Stimulated activated CD4-positive, alpha-beta T cell treated with anti-CD3 and anti-CD28 coated beads, TNF-alpha, amount 100 ng/mL, for 4 hours (primary cell): ENCODE results near the gene GABRR1.
"Not testable (repeated sequence)": the region's sequence is repeated elsewhere in the genome, so short reads cannot be mapped to it uniquely, and the experiment has no call there.

Source experiments
- DNase-seq, 3 experiments: peaks; one replicate each; pipeline ENCODE4 v3.0.0-alpha.2; 2020; ENCODE audit warnings: low read depth in 3 of 3

Gene GABRR1

DNA sequence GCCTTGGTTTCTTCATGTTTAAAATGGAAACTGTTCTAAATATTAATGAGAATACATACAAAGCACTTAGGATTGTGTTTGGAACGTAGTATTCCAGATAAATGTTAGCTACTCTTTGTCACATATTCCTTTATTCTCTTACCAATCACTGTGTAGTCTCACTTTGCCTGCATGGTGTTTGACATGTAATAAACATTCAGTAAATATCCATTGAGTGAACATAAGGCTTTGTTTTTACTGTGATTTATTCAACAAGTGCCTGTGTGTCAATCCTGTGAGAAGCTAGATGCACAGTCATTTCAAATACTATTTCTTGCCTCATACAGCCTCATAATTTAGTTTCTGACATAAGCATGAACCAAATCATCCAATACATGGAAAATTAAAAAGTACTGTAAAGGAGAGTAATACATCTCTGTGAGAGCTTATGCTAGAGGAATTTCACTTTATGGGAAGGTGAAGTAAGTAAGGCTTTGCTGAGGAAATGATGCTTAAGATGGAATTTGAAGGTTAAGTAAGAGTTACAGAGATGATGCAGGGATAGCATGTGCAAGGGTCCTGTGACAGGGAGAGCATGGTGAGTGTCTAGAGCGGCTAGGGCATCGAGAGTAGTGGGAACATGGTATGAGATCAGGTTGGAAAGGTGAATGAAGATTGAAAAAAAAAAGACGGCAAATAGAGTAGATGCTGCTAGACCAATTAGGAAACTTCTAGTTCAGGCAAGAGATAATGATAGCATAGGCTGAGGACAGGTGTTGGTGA lies 56.6 kb downstream of the GABRR1 start:
- DNase-seq: no peak

- no peak for DNase-seq
These were observed 63.0 kb downstream of the GABRR1 start for GRCh38 chr6:89154131-89154530.

DNA sequence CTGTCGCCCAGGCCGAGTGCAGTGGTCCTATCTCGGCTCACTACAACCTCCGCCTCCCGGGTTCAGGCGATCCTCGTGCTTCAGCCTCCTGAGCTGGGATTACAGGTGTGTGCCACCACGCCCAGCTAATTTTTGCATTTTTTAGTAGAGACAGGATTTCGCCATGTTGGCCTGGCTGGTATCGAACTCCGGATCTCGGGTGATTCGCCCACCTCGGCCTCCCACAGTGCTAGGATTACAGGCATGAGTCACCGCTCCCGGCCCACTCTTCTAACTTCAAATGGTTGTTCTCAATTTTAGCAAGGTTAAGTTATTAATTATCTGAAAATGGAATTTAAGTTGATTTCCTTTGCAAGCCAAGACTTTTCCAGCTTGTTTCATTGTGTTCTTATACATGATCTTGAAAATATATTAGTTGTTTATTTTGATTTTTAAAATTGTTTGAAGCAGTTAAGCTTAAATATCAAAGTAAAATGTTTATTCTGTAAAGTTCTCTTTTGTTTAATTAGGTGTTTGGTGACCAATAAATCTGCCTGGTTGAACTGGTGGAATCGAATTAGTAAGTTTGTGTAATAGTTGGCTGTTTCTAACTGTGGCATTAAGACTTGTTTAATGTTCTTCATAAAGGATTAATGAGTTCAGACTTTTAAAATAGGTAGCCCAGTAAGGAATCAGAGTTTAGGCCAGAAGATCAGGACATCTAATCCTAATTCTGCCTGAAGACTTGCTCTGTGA lies 69.0 kb downstream of the GABRR1 start:
- peak in 1 of 3 experiments; percentile 13 for DNase-seq

DNA sequence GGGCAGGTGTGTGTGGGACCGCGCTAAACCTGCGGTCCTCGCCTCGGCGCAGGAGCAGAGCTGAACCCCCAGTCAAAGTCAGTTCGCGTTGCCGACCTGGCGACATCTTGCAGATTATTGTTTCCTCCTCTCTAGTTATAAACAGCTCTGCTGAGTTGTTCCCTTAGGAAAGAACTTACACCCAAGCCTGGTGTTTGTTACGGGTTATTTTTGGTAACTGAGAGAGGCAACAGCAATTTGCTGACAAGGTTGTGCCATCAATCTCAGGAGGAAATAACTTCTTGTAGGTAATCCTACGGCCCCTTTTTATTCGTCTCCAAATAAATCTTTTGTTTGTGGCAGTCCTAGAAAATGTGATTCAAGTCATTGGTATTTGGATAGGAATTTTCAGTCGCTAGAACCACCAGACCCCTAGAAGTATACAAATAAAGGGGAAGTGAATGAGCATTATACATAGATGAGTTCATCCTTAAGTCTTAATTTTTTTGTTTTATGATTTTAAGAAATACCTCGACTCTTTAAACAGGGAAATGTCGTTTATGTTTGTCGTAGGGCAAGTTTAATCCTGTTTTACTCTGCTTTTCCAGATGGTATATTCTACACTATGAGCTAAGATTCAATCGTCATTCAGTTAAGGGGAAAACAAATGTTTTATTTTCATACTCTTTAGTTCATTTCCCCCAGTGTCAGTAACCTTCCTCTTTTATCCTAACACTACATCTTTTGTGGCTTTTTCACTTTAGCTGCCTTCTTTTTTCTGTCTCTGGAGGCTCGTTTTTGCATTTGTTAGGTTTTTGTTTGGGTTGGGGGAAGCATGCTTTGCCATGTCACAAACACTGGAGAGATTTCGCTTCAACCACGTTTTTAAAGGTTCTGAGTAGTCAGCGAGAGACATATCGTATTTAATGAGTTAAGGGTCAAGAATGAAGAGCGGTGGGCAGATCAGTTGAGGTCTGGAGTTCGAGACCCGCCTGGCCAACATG lies 70.1 kb downstream of the GABRR1 start:
- peak in 1 of 3 experiments; percentile 20 for DNase-seq

GRCh38 chr6:89145956-89146717 lies 71.0 kb downstream of the GABRR1 start, which contains the start of gene PM20D2:
PM20D2 (plus strand) TSS chr6:89146055; CDS start chr6:89146145, 90 bp downstream.
- peak; percentile 38 to 51 (median 49) for DNase-seq

DNA sequence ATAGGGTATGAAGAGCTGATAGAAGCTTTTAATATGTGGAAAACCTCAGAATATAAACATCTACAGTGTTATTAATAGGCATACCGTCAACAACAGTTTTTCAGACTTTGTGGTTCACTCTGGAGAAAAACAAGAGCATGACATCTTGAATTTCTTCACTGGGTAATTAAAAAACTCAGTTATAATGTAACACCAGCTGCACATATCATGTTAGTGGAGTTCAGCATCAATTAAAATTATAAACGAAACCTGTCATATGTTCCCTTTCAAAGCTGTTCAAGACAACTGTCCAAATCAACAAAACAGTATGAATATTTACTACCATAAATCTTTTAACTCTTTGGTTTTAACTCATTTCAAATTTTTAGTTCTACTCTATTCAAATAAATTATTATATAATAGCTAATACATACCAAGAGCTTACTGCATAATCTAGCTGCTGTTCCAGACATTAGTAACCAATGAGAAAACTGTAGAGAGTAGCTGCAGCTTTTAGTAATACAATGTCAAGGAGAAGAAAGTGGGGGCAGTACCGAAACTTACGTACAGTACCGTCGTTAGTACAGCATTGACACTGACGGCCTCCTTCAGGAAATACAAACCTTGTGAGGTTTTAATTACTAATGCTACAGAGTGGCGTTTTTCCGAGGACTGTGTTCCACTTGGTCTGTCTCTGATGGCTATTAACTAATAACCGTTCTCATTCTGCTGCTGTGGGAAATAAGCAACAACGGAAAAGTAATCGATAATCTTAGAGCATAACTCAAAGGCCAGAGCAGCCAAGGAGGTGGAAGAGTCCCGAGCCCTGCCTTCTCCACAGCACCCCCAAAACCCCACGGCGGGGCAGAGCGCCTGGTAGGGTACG lies 71.8 kb downstream of the GABRR1 start:
- peak in 1 of 3 experiments; percentile 1 for DNase-seq

DNA sequence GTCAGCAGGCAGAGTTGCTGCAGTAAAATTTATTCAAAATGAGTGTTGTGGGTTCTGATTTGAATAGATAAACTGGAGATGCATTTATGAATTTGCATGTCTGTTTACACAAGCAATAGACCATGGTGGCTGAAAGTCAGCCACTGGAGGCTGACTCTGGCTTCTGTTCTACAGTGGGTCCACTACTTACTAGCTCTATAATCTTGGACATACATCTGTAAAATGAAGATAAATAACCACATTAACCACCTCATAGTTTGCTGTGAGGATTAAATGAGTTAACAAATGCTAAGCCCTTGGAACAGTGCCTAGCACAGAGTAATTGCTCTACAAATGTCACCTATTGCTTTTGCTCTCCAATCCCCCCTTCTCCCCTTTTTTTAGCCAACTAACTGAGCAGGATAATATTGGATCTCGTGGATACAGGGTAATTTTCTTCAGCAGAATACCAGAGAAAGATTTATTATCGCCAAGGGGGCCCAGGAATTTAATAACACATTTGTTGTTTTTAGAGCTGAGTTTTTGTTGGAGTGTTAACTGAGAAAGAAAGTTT lies 72.7 kb downstream of the GABRR1 start:
- no peak for DNase-seq

- DNase-seq: no peak
These were observed 76.6 kb downstream of the GABRR1 start for GRCh38 chr6:89140347-89141156.

- DNase-seq: no peak
These were observed 77.4 kb downstream of the GABRR1 start for GRCh38 chr6:89139509-89140346.

DNA sequence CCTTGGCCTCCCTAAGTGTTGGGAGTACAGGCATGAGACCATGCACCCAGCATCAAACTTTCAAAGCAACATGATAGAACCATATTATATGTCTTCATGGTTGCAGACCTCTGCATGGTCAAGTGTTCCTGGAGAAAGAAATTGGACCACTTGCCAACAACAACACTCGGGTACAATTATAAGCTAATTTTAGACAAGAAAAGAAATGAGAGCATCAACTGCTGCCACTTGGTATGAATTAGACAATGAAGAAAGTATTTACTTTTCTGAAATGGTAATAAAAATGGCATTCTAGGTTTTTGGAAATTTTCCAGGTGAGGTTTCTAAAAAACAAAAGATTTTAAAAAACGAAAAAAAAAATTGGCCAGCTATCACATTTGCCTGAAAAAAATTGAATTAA lies 79.0 kb downstream of the GABRR1 start:
- DNase-seq: no peak

DNA sequence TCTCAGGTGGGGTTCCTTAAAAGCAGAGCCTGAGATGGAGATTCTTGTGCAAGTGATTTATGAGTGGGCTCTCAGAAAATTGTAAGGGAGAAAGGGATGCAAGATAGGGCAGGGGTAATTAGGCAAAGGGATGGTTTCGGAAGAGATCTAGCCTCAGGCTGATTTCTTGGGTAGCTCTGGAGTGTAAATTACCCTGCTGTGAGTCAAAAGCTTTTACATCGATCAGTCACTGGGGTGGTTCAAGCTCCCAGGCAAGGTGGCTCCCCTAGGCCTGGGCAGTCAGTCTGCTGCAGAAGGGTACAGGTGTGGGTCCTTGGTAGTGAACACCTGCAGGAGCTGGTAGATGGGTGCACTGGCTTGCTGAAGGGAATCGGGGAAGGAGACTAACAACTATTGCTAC lies 82.4 kb downstream of the GABRR1 start:
- DNase-seq: no peak

GRCh38 chr6:89133981-89134380 lies 83.2 kb downstream of the GABRR1 start:
- no peak for DNase-seq

GRCh38 chr6:89132057-89132456 lies 85.1 kb downstream of the GABRR1 start:
- no peak for DNase-seq

- no peak for DNase-seq
These were observed 85.6 kb downstream of the GABRR1 start for GRCh38 chr6:89131599-89131998.

DNA sequence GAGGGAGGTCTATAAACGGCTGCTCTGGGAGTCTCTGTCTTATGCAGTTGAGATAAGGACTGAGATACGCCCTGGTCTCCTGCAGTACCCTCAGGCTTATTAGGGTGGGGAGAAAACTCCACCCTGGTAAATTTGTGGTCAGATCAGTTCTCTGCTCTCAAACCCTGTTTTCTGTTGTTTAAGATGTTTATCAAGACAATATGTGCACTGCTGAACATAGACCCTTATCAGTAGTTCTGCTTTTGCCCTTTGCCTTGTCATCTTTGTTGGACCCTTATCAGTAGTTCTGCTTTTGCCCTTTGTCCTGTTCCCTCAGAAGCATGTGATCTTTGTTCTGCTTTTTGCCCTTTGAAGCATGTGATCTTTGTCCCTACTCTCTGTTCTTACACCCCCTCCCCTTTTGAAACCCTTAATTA lies 88.9 kb downstream of the GABRR1 start:
- DNase-seq: not testable (repeated sequence)
